Stimulated activated CD4-positive, alpha-beta T cell treated with anti-CD3 and anti-CD28 coated beads, Interleukin-2, amount 100 ng/mL, for 24 hours (primary cell): ENCODE measurements around the gene RGS1.

ENCODE experiments used
- DNase-seq, 2 donors: peaks; one replicate each; pipeline ENCODE4 v3.0.0-alpha.2; 2020

RGS1 gene, protein sequence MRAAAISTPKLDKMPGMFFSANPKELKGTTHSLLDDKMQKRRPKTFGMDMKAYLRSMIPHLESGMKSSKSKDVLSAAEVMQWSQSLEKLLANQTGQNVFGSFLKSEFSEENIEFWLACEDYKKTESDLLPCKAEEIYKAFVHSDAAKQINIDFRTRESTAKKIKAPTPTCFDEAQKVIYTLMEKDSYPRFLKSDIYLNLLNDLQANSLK

DNA sequence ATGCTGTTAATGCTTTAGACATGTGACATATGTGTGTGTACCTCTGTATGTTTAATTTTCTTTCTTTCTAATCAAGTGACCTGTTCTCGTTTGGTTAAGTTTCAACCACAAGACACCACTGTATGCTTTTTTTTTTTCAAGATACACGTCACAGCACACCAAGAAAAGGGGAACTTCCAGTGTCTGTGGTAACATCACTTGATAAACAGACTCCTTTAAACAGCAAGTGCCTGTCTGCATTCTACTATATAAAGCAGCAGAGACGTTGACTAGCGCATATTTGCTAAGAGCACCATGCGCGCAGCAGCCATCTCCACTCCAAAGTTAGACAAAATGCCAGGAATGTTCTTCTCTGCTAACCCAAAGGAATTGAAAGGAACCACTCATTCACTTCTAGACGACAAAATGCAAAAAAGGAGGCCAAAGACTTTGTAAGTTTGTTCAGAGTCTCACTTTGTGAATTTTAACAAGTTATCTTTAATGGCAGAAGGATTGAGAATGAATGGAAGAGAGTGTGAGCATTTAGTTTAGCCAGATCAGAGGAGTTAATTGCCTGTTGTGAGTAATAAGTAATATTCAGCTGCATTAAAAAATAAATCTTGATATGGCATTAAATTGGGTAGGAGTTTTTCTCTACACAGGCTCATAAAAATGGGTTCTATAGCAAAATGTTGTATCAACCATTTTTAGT, at the start of gene RGS1:
TSS of gene RGS1 (plus strand) at position 275 of the 691 bp plus-strand sequence. CDS start at position 295, 20 bp downstream.
- peak; percentile 34 to 53 for DNase-seq

DNA sequence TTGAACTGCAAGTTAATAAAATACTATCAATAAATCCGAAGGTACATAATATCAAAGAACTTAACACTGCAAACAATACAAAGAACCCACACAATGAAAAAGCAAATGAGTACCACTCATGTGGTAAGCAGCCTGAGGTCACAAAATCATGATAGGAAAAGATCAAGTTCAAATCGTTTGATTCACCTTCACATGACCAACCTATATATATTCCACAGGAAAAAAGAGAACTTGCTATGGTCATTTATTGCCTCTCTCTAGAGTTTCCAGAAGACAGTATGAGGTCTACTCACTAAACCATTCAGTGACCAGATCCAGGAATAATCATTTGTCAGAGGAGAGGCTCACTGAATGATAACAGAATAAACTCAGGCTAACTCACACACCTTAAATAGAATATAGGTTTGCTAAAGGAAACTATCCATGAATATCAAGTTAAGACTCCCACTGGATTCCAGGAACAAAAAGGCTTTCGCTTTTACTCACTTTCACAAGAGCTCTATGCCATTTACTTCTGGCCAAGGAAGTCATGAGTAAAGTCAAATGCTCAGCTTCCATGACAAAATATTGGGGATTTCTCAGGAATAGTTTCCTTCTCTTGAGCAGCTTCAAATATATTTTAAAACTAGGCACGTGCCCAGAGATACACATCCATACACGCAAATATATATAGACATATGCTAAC, 48.3 kb upstream of the RGS1 start:
- no peak for DNase-seq

DNA sequence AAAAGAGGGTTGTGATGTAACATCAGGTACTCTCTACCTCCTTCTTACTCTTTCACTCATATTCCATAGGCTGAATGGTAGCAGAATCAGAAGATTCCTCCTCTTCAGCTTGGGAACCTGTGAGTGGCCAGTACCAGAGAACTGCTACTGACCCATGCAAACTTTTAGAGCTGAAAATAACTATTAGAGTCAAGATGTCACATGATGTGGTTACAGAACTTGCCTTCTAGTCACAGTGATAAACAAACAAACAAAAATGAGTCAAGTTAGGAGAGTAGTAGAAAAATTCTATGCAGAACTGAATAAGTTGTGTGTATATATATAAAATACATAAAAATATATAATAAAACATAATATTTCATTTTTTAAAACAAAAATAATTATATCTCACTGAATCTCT, 47.6 kb upstream of the RGS1 start:
- DNase-seq = no peak

DNA sequence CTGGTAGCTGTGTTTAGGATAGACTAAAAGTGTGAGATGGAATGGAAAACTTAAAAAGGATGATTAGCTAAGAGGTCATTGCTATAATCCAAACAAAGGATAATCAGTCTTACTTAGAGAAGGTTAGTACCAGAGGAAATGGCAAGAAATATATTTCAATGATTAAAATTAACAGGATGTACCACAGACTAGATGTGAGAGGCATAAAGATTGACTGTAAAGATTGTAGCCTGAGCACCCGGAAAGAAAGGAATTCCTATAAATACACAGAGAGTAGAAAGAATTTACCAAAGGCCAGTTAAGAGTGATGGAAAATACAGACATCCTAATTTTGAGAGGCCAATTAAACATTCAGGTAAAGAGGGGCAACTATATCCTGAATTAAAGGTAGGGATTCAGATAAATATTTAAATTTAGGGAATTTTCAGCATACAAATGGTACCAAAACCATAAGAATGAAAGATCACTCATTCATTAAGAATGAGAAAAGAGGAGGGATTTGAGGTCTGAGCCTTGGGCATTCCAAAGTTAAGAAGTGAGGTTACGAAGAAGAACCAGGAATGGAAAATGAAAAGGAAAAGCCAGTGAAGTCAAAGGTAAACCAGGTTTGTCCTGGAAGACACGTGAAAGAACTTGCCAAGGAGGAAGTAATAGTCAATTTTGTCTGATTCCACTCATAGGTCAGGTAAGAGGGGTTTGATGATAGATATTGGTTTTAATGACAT, 46.4 kb upstream of the RGS1 start:
- no peak for DNase-seq

DNA sequence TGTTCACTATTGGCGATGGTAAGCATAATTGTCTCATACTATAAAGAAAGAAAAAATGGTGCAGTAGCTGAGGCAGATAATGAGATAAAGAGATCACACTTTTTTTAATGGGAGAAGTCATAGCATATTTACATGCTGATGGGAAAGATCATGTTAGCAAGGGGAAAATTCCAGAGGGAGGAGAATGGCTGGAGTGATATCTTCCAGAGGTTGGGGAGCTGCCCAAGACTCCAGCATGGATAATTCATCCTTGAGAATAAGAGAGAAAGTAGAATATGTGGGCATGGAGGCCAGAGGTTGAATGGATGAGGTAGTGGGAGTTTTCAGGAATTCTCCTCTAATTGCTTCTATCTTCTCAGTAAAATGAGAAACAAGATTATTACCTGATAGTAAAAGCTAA, 45.8 kb upstream of the RGS1 start:
- DNase-seq = no peak

DNA sequence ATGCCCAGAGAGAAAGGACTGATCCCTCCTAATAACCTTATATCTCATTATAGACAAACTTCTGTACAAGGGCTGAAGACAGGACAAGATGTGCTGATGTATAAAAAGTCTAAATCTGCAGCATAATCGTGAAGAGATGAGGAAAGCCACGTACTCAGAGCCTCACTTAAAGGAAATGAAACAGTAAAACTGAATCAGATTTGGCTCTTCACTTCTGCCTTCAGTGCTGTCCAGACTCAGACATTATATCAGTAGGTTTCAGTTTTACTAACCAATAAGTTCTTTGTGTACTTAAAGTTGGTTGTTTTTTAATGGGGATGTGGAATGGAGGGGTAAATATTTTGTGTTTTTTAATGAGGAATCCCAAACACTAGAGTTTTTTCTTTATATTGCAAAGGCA, 45.3 kb upstream of the RGS1 start:
- DNase-seq = no peak

DNA sequence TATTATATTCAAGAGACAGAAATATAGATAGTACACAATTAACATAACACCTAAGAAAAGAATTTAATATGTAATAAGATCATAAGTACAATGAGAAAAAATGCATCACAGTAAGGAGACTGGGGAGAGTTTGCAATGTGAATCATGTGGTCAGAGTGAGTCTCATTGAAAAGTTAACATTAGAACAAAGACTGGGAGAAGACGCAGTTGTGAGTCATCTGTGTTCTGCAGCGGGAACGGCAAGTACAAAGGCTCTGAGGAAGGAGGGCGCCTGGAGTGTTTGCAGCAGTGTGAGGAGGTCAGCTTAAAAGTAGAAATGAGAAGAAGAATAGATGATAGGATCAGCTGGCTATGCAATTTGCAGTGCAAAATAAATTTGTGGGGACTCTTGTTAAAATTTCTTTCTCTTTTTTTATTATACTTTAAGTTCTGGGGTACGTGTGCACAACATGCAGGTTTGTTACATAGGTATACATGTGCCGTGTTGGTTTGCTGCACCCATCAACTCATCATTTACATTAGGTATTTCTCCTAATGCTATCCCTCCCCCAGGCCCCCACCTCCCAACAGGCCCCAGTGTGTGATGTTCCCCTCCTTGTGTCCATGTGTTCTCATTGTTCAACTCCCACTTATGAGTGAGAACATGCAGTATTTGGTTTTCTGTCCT, 44.4 kb upstream of the RGS1 start:
- DNase-seq = peak; percentile 43 to 53

DNA sequence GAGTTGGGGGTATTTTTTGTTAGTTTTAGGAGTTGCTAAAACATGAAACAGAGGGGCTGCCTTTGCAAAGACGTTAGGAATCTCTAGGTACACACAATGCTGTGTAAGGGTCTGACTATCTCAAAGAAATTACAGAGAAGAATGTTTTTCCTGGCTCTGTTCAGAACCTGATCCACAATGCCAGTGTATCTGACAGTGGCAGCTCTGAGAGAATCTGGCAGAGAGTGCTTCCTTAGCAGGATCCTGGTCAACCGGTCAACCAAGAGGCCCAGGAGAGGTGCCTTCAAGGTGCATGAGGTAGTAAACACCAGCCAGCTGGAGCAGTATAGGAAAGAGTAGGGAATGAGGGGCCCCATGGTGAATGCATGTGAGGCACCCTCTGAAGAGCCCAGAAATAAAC, 40.9 kb upstream of the RGS1 start:
- no peak for DNase-seq

DNA sequence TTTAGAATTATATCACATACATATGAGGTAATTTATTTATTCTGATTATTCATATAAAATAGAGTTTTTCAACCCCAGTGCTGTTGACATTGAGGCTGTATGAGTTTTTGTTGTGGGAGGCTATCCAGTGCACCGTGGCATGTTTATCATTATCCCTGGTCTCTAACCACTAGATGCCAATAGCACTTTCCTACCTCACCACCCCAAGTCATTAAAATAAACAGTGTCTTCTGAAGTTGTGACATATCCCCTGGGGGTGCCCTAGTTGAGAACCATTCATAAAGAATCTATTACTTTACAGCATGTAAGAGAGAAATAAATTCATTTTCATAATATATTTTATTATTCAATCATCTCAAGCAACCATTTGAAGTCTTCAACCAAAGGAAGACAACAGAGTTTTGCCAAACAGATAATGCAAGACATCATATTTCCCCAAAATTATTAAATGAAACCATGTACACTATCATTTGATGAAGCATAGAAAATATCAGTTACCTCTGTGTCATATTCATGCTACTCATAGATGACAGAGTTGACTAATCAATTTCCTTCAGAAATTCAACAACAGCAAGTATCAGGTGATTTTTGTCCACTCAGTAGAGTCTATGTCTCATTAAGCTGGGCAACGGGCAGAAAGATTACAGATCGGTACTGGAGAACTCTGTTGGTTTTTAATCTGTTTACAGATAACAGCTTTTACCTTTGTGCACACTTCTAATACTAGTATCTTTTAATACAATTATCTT, 39.5 kb upstream of the RGS1 start:
- no peak for DNase-seq

DNA sequence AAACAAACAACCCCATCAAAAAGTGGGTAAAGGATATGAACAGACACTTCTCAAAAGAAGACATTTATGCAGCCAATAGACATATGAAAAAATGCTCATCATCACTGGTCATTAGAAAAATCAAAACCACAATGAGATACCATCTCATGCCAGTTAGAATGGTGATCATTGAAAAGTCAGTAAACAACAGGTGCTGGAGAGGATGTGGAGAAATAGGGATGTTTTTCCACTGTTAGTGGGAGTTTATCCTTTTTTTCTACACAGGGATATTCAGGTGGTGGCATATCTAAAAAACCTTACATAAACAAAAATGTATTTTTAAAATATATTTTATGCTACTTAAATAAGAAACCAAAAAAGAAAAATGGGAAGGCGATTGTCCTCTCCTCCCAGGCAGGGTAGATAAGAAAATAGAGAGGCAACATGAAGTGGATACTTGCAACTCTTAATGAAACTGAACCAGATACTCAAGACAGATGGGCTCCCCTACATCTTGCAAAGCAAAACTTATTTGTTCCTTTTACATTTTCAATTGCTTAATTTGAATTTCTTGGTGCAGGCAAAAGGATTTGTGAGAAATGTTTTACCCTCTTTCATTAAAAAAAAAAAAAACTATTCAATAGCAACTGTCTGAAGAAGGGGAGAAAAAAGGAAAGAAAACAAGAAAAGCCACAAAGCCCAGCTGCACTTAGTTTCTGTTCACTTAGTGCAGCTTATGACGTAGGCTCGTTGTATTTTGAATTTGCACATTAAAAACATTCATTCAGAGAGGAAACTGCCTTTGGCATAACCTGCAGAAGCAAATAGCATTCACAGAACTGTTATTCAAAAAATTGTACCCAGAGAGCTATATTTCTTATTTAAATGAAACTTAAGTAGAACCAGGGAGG, 36.9 kb upstream of the RGS1 start:
- no peak for DNase-seq

DNA sequence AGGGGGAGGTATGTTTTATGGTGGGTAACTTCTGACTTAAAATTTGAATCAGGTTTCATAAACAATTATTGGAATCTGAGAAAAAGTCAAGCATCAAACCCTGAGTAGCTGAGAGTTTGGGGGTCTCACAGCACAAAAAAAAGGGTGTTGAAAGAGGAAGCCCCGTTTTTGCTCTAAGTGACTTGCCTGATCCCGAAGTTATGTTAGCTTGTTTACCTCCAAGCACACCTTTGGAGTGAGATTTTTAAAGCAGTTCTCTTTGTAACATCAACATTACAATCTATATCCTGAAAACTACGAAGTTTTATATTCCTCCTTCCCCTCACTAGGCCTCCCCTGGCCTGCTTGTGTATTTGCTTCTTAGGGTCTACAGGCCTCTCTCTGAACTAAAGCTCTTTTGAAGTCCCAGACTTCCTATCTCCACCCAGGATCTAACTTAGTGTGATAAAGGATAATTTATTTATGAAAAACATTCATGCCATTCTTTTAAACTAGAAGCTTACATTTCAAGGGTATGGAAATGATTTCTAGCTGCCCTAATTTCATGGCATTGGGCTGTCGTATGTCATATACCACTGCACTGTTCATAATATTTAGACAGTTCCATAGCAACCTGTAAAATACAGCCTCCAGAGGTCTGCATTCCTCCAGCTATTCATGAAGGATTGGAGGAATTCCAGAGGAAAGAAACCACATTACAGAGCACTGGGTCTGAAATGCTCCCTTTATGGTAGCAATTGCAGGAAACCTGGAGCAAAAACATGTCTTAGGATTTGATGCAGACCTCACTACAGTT, 36.1 kb upstream of the RGS1 start:
- no peak for DNase-seq

DNA sequence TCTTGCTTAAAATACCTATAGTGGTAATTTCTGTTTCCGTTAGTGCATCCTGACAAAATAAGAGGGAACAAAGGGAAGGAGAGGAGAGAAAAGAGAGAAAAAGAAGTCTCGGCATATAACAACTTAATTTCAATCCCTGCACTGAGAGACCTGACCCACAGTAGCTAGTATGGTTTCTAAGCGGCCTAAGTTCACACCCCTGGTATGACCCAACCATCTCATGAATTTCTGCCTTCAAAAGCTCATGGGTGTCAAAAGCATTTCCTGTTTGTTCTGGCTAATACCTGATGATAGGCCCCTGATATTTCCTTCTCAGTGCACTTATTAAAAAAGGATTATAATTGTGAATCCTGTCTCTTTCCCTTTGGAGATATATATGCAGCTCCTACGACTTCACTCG, 32.1 kb upstream of the RGS1 start:
- no peak for DNase-seq

DNA sequence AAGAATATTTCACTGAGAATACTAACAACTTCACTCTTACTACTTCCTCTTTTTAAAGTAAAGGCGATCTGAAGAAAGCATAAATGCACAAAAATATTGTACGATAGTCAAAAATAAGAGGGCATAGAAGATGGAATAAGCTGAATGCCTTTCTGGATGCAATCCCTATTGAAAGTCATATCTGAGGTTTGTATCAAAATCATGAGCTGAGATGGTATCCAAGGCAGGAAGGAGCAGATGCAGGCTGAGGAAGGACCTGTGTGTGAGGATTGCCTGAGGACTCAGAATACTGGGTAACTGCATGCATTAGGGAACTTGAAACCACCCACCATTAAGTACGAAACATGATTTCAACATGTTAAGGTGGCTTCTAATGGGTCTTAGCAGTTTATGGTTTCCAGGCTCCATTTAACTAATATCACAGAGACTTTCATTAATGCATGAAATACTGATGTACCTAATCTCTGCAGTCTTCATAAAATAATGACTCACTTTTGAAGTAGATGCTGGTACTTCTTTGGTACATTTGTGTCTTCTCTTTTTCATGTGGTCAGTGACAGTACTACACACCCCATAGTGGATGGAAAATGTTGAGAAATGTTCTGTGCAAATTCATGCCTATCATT, 29.6 kb upstream of the RGS1 start:
- no peak for DNase-seq

DNA sequence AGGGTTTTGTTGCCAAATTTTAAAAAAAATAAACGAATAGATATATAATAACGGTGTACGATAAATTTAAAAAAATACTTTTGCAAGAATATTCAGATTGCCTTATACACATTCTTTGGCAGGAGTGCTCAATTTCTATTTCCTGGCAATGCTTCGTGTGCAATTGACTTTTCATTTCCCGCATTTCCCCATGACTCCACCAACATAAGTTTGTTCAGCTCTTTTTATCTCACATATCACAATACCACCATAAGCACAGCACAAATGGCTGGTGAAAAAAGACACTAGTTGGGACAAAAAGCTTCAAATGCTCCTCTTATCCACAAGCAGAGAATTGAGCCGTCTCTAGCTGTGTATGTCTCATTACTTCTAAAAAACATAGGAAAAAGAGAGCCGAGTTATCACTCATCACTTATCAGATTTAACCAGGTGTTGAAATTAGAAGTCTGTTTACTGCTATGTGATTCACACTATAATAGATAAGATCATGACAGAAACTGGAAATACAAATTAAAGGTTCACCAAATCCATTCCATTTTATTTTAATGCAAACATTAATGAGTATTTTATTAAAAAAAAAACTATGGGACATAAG, 28.9 kb upstream of the RGS1 start:
- no peak for DNase-seq

DNA sequence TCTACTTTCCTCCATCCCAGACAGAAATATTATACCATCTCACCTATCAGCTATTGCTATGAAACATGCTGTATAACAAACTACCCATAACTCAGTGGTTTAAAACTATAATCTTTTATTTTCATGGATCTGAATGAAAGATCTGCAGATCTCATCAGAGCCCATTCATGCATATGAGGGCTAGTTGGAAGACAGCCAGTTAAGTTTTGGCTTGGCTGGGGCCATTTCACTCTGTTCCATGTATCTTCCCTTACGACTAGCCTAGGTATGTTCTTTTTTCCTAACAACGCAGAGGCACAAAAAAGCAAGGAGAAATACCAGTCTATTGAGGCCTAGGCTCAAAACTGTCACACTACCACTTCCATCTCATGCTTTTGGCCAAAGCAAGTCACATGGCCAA, 28.1 kb upstream of the RGS1 start:
- DNase-seq = no peak

DNA sequence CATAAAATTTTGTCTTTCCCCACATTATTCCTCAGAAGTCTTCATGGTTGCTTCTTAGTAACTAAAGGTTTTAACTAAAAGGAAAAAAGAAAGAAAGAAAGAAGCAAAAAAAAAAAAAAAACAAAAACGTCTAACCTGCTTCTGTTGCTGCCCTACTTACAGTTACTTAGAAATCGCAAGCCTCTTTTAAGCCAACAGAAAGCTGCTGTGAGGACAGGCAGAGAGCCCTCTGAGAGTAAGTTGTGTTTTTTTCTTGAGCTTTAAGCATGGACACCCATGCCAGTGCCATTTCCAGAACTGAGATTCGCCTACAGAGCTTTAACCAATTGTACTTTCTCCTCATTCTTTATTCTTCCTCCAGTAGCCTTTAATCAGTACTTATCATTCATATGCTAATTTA, 25.6 kb upstream of the RGS1 start:
- DNase-seq = no peak

DNA sequence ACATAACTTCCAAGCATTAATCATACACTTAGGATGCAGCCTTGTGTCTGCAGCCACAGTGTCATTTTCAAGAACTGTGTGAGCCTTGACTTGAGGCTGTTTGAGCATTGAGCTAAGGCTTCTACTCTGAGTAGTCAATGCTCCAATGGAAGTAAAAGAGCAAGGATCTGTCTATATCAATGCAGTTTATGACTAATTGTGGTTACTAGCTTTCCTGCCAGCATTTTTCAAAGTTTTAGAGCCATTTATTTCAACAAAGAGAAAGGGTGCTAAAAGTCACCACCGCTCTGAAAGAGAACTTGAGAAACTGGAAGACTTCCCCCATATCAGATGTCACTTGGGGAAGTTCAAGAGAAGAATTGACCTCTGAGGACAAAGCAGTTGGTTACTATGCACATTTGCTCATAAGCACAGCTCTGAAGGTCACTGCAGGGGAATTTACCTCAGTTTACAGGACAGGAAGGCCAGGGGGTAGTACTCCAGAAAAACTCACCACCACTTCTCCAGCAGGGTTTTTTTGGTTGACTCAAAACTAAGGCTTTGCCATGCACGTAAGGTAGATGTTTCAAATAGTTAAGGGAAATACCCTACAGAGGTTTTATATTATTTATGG, 24.5 kb upstream of the RGS1 start:
- DNase-seq = no peak

DNA sequence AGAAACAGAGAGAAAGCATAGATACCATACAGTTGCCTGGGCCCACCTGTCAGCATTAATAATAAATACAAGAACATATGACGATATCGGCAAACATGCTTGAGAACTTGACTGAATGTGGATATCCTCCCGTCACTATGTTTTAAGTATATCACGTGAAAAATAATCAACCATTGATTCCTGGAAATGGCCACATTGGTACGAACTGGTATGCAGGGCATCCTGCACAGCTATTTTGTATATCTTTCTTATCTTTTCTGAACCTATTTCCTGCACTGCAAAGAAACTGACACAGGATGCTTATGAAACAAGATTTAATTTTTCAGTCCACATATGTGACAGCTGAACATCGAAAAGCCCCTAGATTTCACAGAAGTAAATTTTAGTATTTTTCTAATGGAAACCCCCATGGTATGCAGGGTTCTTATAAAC, 22.8 kb upstream of the RGS1 start:
- DNase-seq = no peak

DNA sequence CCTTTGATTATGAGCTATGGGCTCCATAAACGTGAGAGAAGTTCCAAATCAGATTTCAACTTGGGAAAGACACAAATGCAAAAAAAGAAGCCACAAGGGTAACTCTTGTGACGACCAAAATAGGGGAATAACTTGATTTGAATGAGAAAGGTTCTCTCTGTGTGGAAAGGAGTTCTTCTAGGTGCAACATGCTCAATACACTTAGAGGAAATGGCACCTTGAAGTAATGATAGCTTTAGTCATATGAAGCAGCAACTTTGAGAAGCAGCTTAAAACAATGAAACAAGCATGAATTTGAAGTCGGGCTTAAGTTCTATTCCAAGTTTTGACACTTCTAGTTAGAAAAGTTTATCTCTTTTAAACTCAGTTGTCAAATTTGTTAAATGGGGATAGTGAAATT, 21.8 kb upstream of the RGS1 start:
- DNase-seq = no peak
